OCI-LY3 (cell line): ENCODE measurements around the gene PLAAT4.

ENCODE experiments used
- EZH2phosphoT487 ChIP-seq: fragments of 200-600 bp; shearing (Covaris generic); IDR thresholded peaks from 2 replicates; pipeline ENCODE4 v1.6.1; 2018; ENCODE audit warnings: antibody characterized with exemption, mixed run types, low read depth
- TF ChIP-seq, protein P1 (sequence below): fragments of 200-600, 300-600 bp; sonication (generic); IDR thresholded peaks from 2 replicates; pipeline ENCODE4 v1.5.1; 2014; ENCODE audit warnings: antibody characterized with exemption, low read length, low read depth

DNA sequence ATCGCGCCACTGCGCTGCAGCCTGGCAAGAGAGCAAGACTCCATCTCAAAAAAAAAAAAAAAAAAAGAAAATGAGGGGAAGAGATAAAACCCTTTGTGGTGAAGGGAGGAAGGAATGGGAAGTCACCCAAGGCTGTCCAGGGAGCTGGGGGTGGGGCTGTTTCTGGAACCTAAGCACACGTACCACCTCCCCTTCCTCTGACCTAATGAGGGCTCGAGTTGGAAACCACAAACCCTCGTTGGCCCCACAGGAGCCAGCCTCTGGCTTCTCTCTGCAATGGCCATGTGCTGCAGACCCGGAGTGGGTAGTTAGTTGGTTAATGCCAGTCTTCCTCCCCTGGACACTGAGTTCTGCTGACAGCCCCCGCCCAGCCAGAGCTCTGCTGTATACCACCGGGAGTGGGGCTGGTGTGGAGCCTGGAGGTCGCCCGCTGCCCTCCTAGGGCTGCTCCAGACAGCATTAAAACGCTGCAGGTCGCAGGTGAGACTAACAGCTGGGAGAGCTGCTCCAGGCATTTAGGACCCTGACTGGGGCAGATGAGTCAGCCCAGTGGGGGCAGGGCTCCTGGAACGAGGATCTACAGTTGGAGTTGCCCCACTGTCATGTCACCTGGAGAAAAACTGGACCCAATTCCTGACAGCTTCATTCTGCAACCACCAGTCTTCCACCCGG is 30.6 kb upstream of the PLAAT4 start, which contains the start of gene LGALS12:
- TF ChIP-seq, protein P1, sequence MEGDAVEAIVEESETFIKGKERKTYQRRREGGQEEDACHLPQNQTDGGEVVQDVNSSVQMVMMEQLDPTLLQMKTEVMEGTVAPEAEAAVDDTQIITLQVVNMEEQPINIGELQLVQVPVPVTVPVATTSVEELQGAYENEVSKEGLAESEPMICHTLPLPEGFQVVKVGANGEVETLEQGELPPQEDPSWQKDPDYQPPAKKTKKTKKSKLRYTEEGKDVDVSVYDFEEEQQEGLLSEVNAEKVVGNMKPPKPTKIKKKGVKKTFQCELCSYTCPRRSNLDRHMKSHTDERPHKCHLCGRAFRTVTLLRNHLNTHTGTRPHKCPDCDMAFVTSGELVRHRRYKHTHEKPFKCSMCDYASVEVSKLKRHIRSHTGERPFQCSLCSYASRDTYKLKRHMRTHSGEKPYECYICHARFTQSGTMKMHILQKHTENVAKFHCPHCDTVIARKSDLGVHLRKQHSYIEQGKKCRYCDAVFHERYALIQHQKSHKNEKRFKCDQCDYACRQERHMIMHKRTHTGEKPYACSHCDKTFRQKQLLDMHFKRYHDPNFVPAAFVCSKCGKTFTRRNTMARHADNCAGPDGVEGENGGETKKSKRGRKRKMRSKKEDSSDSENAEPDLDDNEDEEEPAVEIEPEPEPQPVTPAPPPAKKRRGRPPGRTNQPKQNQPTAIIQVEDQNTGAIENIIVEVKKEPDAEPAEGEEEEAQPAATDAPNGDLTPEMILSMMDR: no peak
- TF ChIP-seq EZH2phosphoT487: no peak
